Progenitor cell of endocrine pancreas (in vitro differentiated cells): ENCODE measurements around the gene DAAM2. TPM values are rescaled to one million over a fixed set of nuclear protein-coding genes. Genes with fewer than 3 reads are reported as not detected.

Source experiments
- DNase-seq: peaks from one replicate; pipeline ENCODE4 v3.0.0; 2021; ENCODE audit warnings: low spot score; ENCODE audit not compliant: unreplicated experiment
- H3K27ac Mint-ChIP-seq: 2 replicates; pipeline ENCODE4 v1.8.0; 2021; ENCODE audit warnings: mild to moderate bottlenecking, moderate library complexity, mixed read lengths
- H3K27me3 Mint-ChIP-seq: 2 replicates; pipeline ENCODE4 v1.8.0; 2021; ENCODE audit warnings: mixed read lengths
- H3K36me3 Mint-ChIP-seq: 2 replicates; pipeline ENCODE4 v1.8.0; 2022; ENCODE audit warnings: mixed read lengths; ENCODE audit not compliant: insufficient read depth
- H3K4me1 Mint-ChIP-seq: 2 replicates; pipeline ENCODE4 v1.8.0; 2021; ENCODE audit warnings: low read depth, mixed read lengths
- H3K4me3 Mint-ChIP-seq: 2 replicates; pipeline ENCODE4 v1.8.0; 2021; ENCODE audit warnings: low read depth, mild to moderate bottlenecking, moderate library complexity, mixed read lengths
- H3K9me3 Mint-ChIP-seq: 2 replicates; pipeline ENCODE4 v1.8.0; 2021; ENCODE audit warnings: low read depth, mixed read lengths
- long read RNA-seq: library from polyadenylated mRNA; unstranded; transcript quantifications from one replicate; pipeline ENCODE4 v2.0.0, GENCODE V29; 2020
- total RNA-seq: library from RNA; stranded (reverse); gene quantifications from 2 replicates; pipeline ENCODE4 v1.2.1, GENCODE V29; 2021
- TF ChIP-seq, protein P1 (sequence below): fragments of 200-600 bp; sonication (generic); IDR thresholded peaks from one replicate; pipeline ENCODE4 v1.5.0; 2021; ENCODE audit warnings: antibody characterized with exemption, mild to moderate bottlenecking; ENCODE audit not compliant: unreplicated experiment

DAAM2 gene
- total RNA-seq, result 6.3 and 6.6 TPM in 2 replicates
- long read RNA-seq, result 0 reads

DNA sequence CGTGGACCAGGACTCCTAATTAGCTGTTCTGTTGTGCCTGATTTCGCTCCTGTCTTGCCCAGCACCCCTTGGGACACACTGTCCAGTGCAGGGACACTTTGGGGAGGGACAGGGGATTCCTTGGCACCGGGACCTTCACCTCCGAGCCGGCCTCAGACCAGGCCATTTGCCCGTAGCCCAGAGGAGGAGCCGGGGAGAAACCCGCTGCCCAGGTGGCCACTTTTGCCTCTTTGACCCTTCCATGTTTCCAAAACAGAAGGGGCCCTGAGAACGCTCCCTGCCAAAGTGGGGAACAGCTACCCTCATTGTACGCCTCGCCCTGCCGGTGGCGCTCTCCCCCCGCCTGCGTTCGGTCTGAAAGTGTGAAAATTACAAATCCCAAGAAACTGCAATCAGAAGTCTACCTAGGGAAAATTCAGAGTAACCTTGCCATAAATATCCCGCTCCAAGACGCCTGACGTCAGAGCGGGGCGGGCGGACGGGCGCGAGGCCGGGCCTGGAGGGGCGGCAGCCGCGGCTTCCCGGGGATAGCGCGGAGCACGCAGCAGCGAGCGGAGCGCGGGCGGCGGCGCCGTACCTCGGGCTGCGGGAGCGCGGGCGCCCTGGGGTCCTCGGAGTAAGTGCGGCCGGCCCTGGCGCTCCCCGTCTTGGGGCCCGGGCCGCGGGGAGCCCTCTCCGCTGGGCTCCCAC, at the start of gene DAAM2:
Gene DAAM2, plus strand, starts transcription at position 527 of the 690 bp plus-strand sequence. CDS start 63,927 bp downstream, outside the sequence.
- Mint-ChIP-seq H3K27ac (peak within 1 kb of the TSS; percentile 27), H3K4me1 (peaks cover 8% of the 10 kb centered on the region), H3K4me3 (peak within 1 kb of the TSS; percentile 76), H3K36me3 (no peaks in the 10 kb centered on the region), H3K27me3 (peaks cover 32% of the 10 kb centered on the region), H3K9me3 (no peaks in the 10 kb centered on the region)
- TF ChIP-seq, protein P1, sequence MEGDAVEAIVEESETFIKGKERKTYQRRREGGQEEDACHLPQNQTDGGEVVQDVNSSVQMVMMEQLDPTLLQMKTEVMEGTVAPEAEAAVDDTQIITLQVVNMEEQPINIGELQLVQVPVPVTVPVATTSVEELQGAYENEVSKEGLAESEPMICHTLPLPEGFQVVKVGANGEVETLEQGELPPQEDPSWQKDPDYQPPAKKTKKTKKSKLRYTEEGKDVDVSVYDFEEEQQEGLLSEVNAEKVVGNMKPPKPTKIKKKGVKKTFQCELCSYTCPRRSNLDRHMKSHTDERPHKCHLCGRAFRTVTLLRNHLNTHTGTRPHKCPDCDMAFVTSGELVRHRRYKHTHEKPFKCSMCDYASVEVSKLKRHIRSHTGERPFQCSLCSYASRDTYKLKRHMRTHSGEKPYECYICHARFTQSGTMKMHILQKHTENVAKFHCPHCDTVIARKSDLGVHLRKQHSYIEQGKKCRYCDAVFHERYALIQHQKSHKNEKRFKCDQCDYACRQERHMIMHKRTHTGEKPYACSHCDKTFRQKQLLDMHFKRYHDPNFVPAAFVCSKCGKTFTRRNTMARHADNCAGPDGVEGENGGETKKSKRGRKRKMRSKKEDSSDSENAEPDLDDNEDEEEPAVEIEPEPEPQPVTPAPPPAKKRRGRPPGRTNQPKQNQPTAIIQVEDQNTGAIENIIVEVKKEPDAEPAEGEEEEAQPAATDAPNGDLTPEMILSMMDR, result peak; percentile 19
- DNase-seq, result peak; percentile 16

DNA sequence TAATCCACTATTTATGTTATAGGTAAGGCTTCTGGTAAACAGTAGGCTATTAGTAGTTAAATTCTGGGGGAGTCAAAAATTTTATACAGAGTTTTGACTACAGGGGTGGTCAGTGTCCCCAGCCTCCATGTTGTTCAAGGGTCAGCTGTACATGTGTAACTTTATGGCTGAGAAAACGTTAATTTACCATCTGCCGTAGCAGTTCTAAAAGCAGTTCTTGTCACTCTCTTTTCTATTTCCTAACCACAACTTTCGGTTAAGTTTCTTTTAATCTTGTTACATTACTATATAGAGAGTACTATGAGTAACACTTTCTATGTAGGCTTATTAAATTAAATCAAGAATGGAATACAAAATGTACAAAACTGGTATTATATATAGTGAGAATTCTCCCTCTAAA, 45.4 kb upstream of the DAAM2 start:
- no peak for DNase-seq
- H3K27me3 Mint-ChIP-seq, result no peaks in the 10 kb centered on the region
- no peak overlapping the region for H3K4me3 Mint-ChIP-seq
- TF ChIP-seq, protein P1, result no peak
- H3K27ac Mint-ChIP-seq, result no peak overlapping the region
- no peaks in the 10 kb centered on the region for H3K36me3 Mint-ChIP-seq
- no peaks in the 10 kb centered on the region for H3K9me3 Mint-ChIP-seq
- no peaks in the 10 kb centered on the region for H3K4me1 Mint-ChIP-seq

DNA sequence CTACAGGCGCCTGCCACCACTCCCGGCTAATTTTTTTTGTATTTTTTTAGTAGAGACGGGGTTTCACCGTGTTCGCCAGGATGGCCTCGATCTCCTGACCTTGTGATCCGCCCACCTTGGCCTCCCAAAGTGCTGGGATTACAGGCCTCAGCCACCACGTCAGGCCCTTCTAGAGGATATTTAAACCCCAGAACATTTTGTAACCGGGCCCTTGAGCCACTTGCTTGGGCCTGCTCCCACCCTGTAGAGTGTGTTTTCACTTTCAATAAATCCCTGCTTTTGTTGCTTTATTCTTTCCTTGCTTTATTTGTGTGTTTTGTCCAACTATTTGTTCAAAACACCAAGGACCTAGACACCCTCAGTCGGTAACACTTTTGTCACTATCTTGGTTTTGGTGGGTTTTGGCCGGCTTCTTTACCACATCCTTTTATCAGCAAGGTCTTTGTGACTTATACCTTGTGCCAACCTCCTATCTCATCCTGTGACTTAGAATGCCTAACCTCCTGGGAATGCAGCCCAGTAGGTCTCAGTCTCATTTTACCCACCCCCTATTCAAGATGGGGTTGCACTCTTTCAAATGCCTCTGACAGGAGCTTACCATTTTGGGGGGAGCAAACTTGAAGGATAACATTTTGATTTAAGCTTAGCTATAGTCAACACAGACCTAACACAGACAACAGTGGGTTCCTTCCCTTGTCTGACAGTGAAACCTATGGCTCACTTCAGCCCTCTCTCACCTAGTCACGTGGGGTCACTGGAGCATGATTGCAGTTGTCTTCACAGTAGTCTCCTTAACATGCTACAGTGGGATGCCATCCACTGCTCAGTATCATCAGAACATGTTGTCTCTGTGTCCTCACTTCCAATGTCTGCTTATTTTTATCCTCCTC, 39.1 kb upstream of the DAAM2 start:
- H3K9me3 Mint-ChIP-seq, result no peaks in the 10 kb centered on the region
- TF ChIP-seq, protein P1, result no peak
- H3K27me3 Mint-ChIP-seq, result peaks cover 2% of the 10 kb centered on the region
- H3K4me3 Mint-ChIP-seq, result no peak overlapping the region
- H3K4me1 Mint-ChIP-seq, result no peaks in the 10 kb centered on the region
- no peak overlapping the region for H3K27ac Mint-ChIP-seq
- DNase-seq, result no peak
- no peaks in the 10 kb centered on the region for H3K36me3 Mint-ChIP-seq

DNA sequence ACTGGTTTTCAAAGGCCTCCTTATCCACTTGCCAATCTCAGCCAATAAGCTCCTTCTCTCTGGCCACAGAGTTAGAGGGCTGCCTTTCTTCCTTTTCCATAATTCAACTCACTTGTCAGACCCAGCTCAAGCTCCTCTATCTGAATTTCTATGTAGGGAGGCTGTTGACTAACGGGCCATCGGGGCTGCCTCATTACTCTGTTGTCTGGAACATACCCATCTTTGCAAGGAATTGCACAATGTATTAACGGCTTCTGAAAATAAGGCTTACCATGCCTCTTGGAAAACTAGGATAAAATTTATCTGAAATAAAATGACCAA, 38.5 kb upstream of the DAAM2 start:
- TF ChIP-seq, protein P1, result no peak
- Mint-ChIP-seq H3K36me3 (no peaks in the 10 kb centered on the region), H3K4me1 (no peaks in the 10 kb centered on the region), H3K9me3 (no peaks in the 10 kb centered on the region), H3K4me3 (no peak overlapping the region), H3K27ac (no peak overlapping the region), H3K27me3 (peaks cover 2% of the 10 kb centered on the region)
- no peak for DNase-seq

DNA sequence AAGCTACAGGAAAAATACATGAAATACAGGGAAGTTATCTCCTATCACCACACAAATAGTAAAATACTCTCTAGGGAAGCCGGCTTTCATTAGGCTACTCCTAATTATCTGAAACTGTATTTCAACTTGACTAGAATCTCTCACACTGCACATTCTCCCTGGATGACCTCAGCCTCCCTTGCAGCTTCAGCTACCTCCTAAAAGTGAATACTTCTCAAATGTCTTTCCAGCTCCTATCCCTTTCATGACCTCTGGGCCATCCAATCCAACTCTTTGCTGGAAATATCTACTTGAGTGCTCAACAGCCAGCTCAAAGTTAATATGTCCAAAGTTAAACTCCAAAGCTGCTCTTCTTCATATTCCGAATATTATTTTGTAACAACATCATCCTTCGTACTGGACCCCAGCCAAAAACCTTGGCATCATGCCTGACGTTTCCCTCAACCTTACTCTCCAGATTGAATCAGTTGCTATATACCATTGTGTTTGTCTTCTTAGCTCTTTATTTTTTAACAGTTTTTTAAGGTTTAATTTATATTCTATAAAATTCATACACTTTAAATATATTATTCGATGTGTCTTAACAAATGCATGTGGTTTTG, 37.6 kb upstream of the DAAM2 start:
- H3K4me1 Mint-ChIP-seq, result no peaks in the 10 kb centered on the region
- H3K36me3 Mint-ChIP-seq, result no peaks in the 10 kb centered on the region
- no peak overlapping the region for H3K4me3 Mint-ChIP-seq
- peaks cover 6% of the 10 kb centered on the region for H3K27me3 Mint-ChIP-seq
- TF ChIP-seq, protein P1, result no peak
- H3K9me3 Mint-ChIP-seq, result no peaks in the 10 kb centered on the region
- no peak overlapping the region for H3K27ac Mint-ChIP-seq
- no peak for DNase-seq
